GM19099 (cell line): Measurements from ENCODE around the gene CEBPB.

Source experiments
- POLR2A ChIP-seq: IDR thresholded peaks from 3 replicates; pipeline ENCODE4 v1.6.1; 2011; ENCODE audit warnings: low read depth; ENCODE audit not compliant: insufficient read length; ENCODE audit errors: extremely low read depth

Gene CEBPB

DNA sequence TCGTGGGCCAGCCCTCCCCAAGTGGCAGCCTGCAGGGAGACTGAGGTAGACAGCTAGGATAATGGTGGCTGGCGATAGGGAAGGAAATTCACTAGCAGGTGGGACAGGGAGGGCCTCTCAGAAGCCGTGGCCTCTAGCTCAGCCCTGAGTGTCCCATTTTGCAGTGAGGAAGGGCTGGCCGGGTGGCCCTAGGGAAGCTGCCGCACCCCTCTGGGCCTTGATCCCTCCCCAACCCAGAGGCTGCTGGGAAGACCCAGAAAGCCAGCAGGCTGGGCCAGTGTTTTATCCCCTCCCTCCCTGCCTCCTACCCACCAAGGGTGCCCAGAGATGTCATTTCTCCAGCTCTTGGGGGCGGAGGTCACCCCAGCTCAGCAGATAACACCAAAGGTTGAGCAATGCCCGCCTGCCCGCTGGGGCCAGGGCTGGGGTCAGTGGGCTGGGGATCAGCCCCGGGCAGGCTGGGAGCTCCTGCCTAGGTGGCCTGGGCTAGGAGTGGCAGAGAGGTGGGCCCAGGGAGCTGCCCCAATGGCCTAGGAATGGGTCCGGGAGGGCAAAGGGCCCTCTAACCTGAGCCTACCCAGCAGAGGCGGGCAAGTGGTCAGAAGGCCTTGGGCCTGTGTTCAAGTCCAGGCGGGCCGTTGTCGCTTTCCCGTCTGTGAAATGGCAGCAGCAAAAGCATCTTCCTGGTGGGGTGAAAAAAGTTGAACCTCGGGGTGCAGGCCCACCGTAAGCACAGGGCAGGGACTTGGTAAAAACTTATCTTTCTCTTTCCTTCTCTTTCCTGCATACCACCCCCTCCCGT is 1.6 kb upstream of the CEBPB start:
- TF ChIP-seq POLR2A: no peak

DNA sequence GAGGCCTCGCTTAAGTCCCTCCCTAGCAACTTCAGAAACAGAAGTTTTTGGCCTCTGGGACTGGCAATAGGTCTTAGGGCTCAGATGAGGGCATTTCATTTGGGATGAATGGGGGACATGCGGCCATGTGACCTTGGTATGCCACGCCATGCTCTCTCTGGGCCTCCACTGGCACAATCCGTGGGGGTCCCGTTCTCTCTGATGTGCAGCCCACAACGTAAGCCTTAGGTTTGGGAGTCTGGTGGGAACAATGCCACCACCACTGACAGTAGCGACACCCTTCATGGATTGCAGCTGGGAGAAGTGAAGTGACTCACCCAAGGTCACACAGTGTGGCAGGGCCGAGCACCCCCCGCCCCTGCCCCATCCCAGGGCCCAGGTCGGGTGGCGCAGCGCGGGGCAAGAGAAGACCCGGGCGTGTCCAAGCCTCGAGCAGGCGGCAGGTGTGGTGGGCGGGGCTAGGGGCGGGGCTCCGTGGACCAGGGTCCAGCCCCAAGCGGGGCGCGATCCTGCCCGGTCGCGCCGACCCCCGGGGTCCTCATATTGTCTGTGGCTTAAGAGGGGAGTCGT is 864 bp upstream of the CEBPB start:
- TF ChIP-seq POLR2A: no peak

DNA sequence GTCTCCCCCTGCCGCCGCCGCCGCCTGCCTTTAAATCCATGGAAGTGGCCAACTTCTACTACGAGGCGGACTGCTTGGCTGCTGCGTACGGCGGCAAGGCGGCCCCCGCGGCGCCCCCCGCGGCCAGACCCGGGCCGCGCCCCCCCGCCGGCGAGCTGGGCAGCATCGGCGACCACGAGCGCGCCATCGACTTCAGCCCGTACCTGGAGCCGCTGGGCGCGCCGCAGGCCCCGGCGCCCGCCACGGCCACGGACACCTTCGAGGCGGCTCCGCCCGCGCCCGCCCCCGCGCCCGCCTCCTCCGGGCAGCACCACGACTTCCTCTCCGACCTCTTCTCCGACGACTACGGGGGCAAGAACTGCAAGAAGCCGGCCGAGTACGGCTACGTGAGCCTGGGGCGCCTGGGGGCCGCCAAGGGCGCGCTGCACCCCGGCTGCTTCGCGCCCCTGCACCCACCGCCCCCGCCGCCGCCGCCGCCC is 474 bp downstream of the CEBPB start:
- no peak for TF ChIP-seq POLR2A

DNA sequence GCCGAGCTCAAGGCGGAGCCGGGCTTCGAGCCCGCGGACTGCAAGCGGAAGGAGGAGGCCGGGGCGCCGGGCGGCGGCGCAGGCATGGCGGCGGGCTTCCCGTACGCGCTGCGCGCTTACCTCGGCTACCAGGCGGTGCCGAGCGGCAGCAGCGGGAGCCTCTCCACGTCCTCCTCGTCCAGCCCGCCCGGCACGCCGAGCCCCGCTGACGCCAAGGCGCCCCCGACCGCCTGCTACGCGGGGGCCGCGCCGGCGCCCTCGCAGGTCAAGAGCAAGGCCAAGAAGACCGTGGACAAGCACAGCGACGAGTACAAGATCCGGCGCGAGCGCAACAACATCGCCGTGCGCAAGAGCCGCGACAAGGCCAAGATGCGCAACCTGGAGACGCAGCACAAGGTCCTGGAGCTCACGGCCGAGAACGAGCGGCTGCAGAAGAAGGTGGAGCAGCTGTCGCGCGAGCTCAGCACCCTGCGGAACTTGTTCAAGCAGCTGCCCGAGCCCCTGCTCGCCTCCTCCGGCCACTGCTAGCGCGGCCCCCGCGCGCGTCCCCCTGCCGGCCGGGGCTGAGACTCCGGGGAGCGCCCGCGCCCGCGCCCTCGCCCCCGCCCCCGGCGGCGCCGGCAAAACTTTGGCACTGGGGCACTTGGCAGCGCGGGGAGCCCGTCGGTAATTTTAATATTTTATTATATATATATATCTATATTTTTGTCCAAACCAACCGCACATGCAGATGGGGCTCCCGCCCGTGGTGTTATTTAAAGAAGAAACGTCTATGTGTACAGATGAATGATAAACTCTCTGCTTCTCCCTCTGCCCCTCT is 1.1 kb downstream of the CEBPB start:
- TF ChIP-seq POLR2A: peak; percentile 35

DNA sequence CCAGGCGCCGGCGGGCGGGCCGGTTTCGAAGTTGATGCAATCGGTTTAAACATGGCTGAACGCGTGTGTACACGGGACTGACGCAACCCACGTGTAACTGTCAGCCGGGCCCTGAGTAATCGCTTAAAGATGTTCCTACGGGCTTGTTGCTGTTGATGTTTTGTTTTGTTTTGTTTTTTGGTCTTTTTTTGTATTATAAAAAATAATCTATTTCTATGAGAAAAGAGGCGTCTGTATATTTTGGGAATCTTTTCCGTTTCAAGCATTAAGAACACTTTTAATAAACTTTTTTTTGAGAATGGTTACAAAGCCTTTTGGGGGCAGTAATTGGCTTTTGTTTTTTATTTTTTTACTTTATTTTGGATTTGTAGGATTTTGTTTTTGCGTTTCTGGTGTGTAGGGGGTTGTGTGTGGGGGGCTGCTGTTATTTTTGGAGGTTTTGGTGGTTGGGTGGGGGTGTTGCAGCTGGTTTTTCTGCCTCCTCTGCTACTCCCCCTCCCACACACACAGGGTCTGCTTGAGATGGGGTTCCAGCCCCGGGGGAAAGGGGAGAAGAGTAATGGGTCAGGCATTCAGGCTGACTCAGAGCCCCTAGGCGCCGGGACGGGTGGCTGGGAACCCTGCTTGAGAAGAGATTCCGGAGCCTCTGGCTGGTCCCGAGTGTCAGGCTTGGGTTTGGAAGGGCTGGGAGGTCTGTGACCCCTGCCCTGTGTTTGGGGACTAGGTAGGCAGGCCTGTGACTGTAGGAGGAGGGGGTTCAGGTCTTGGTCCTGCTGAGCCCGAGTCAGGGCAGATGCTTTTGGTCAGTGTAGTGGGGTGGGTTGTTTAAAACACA is 2.0 kb downstream of the CEBPB start:
- no peak for TF ChIP-seq POLR2A

DNA sequence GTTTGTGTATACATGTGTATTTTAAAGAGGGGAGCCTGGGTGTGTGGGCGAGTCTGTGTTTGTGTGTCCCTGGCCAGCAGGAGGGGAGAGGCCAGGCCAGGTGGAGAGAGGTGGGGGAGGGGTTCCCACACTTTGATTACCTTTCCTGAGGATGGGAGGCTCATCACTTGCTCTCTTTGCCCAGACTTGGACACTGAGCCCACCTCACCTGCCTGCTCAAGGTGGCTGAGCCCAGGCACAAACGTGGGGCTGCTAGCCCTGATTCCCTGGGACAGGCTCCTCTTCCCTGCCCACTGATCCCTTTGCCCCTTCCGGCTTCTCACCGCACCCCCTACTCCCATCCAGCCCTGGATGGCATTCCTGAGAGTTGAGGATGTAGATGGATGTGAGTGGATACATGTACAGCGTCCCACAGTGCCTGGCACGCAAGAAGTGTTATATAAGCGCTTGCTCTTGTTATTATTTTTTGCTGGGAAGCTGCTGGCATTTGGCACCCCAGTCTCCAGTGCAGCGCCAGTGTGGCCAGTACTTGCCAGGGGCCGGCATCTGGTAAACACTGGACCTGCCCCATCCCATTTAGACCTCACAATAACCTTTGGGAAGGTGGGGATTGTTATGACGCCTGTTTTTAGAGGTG is 2.7 kb downstream of the CEBPB start:
- no peak for TF ChIP-seq POLR2A

DNA sequence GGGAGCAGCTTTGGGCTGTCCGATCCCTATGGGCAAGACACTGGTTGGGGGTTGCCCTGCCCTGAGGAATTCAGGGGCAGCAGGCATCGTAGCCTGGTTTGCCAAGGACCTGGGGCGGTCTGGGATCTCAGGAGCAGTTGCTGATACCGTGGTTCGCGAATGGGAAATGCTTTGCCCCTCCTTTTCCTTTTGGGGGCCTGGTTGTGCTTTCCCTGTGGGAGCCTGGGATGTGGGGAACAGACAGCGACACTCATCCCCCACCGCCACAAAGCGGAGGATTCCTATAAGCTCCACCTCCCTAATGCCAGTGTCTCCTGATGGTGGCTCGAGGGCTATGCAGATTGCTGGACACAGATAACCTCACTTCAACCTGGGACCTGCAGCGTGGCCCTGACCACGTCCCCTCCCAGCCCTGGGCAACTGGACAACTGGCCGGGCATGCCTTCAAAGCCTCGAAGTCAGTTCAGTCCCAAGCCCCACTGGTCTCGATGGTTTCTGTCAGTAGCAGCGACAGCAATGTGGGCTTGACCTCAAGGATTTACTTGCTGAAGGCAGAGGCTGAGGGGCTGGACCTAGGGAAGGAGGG is 3.3 kb downstream of the CEBPB start:
- no peak for TF ChIP-seq POLR2A

DNA sequence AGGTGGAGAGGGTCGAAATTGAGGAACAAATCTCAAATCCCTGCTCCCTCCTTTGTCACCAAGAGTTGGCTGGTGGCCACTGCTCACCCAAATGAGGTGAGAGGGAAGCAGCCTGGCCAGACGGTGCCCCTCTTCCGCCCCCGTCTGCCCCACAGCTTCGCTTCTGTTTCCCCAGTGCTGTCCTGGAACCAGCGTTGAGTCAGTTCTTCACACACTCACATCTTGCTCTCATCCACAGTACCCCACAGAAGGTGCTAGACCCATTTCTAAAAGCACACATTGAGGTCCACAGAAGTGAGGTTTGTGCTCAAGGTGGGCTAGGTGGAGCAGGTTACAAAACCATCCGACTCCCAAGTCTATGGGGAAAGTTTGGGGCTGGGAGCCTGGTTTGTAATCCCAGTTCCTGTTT is 3.8 kb downstream of the CEBPB start:
- no peak for TF ChIP-seq POLR2A

DNA sequence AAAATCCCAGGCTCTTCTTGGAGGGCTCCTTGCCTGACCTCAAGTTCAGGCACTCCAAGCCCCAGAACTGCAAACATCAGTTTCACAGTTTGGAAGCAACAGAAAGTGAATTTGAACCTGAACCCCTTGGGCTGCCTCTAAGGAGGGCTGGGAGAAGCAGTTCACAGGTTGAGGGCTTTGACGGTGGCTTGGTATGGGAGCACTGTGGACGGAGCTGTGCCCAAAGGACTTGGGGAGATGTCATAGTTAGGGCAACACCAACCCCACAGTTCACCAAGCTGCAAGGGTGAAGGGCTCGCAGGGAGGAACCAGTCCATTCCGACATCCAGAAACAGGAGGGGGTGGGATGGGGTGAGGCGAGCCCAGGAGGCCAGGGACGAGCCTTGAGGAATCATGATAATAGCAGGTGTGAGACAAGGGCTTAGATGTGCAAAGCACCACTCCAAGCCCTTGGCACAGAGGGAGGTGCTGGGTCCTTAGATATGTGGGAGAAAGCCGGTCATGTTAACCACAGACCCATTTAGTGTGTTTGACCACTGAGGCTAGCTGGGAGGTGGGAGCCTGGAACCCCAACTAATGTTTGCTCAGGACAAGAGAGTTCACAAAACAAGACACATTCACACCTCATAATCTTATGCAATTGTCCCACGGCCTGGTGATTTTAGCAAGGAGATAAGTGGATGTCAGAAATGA is 4.3 kb downstream of the CEBPB start:
- TF ChIP-seq POLR2A: no peak

DNA sequence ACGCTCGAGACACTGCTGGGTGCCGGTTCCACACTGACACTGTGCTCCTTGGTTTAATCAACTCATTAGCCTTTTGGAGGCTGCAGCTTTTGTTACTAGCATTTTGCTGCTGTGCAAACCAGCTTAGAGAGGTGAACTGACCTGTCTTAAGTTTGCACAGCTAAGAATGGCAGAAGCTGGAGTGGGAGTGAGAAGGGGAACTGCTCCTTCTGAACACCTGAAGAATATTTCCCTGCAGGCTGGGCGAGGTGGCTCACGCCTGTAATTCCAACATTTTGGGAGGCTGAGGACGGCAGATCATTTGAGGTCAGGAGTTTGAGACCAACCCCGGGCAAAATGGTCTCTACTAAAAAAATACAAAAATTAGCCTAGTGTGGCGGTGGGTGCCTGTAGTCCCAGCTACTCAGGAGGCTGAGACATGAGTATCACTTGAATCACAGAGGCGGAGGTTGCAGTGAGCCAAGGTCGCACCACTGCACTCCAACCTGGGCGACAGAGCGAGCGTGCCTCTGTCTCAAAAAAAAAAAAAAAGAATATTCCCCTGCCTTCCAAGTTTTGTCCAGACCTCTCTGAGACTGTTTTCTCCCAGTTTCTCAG is 5.0 kb downstream of the CEBPB start:
- TF ChIP-seq POLR2A: no peak

DNA sequence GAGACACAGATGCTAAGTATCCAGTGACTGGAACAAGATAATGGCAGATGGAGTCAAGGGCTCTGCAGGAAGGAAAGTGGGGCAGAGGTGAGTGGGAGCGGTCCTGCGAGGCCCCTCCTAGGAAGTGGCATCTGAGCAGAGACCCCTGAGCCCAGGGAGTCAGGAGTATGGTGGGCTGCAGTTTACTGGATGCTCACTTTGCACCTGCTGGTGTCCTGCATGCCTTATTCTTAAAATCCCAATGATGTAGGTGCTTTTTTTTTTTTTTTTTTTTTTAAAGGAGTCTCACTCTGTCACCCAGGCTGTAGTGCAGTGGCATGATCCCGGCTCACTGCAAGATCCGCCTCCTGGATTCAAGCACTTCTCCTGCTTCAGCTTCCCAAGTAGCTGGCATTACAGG is 5.6 kb downstream of the CEBPB start:
- TF ChIP-seq POLR2A: no peak

DNA sequence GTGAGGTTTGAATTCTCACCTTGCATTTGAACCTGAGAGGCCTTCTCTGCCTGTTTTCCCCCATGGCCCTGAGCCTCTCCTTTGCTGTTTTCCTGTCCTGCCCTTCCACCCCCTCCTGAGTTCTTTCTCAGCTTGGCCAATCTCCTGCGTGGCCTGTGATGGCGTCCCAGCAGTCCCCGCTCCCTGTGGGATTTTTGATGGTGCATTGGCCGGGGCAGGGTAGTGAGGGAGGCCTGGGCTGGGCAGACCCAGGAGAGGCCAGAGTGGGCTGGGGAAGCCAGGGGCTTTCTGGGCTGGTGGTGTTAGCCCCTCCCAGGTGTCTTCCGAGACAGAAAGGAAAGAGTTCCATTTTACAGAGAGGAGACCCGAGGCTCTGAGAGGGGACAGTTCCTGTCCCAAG is 6.3 kb downstream of the CEBPB start:
- no peak for TF ChIP-seq POLR2A
